Adrenal gland (tissue), 5 donors: ENCODE data around the gene CEND1.

Experiments
- CTCF ChIP-seq, 6 experiments: fragments of 450-650 bp in 4 of 6; fragments of 200-600 bp in 2 of 6; sonication (generic) in 1 of 6; IDR thresholded peaks; 1 replicate in 5 of 6; 2 replicates in 1 of 6; pipeline versions ENCODE4 v1.5.1 to v1.8.0; 2016 to 2021; ENCODE audit warnings: antibody characterized with exemption in 6 of 6, mild to moderate bottlenecking in 2 of 6, moderate library complexity in 1 of 6
- POLR2A ChIP-seq, 2 donors: fragments of 450-650 bp; IDR thresholded peaks; one replicate each; pipeline ENCODE4 v1.6.1; 2017; ENCODE audit warnings: antibody characterized with exemption in 2 of 2, mild to moderate bottlenecking in 2 of 2, moderate library complexity in 1 of 2
- donor health status: DM: no; HTN: no; CAD: no.

GRCh38 chr11:827897-828192 is 38.0 kb upstream of the CEND1 start, which contains the start of gene CRACR2B:
- TF ChIP-seq CTCF (IDR thresholded peaks at IDR 0.05) (no peak), POLR2A (IDR thresholded peaks at IDR 0.05) (no peak)
